ENCODE results near the gene DUSP18. TPM values are rescaled to one million over a fixed set of nuclear protein-coding genes. Genes with fewer than 3 reads are reported as not detected.

DUSP18 gene
- 5.4 and 7.1 TPM in 2 replicates for total RNA-seq

DNA sequence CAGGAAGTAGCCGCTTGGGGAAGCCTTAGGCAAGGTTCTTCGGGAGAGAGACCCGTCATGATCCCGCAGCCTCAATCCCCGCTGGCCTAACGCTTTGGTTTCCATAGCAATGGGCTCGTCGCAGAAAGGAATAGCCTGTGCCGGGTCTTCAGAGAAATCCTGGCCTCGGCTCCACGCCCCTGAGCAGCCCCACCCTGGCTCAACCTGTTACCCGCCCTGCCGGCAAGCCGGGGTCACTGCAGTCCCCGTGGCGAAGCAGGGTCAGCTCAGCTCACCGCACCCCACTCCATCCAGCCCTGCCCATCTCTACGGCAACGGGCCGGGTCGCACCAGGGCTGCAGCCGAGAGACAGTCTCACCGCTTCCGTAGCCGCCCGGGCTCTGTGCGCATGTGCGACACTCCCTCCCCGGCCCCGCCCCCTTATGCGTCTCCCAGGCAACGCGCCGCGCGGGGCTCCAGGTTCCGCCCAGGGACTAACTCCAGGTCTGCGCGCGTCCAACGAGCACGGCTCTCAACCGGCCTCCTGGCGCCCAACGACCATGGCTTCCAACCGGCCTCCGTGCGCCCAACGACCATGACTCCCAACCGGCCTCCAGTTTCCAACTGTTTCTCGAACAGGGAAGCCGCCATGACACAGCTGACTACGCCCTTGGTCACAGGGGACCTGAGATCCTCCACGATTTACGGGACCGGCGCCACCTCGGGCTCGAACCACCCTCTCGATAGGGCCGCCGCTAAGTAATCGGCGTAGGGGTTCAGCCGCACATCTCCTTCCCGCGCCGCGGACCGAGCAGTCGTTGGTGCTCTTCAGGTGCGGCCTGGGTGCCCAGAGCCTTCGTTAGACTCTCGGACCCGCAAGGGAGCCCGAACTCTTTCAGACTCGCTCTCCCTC is at the start of gene DUSP18:
DUSP18 (minus strand) TSS at position 382 of the 892 bp plus-strand sequence. CDS start 3,872 bp downstream, outside the sequence.

GRCh38 chr22:30694640-30695350 is 27.1 kb upstream of the DUSP18 start, which contains the start of gene OSBP2:
Gene OSBP2 (plus strand): TSS chr22:30694874. CDS start chr22:30694910, 36 bp downstream.

DNA sequence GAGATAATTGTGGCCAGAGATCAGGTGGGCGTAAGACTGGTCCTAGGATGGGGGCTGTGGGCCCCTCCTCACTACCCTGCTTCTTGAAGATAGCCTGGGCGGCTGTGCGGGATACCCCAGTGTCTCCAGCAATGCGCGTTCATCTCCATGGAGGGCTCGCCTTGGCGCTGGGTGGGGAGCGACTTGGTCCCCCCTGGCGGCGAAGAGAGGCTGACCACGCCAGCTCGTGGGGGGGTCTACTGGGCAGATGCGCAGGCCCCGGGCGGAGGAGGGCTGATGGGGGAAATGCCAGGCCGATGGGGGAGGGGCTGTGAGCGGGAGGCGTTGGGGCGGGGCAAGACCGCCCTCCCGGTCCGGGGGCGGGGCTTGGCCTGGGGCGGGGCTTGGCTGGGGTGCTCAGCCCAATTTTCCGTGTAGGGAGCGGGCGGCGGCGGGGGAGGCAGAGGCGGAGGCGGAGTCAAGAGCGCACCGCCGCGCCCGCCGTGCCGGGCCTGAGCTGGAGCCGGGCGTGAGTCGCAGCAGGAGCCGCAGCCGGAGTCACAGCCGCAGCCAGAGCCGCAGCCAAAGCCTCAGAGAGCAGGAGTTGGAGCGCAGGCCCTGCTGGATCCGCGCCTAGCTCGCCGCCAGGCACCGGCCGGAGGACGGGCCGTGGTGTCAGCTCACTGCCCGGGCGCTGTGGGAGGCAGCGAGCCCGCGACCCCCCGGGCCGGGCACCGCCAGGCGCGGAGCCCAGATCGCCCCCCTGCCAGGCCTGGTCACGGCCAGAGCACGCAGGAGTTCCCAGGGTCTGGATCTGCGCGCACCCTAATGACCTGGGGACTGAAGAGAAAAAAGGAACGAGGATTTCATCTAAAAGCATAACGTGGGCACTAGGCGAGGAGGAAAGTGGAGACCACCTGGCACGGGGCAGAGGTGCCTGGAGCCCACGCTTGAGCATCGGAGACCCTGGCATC is 32.1 kb downstream of the DUSP18 start, which contains the start of gene SLC35E4:
SLC35E4 (plus strand) TSS at position 509 of the 953 bp plus-strand sequence. CDS start 670 bp downstream, outside the sequence.

Other genes with a start within 250 kb of the DUSP18 start
- gene MTFP1, start 242.1 kb downstream of the DUSP18 start, total RNA-seq: 20.0 and 53.7 TPM in 2 replicates
- gene SEC14L3, start 195.9 kb downstream of the DUSP18 start, total RNA-seq: not detected in 2 replicates
- gene SEC14L4, start 162.2 kb downstream of the DUSP18 start, total RNA-seq: not detected in 2 replicates
- not detected in 2 replicates for gene SEC14L6, start 121.1 kb downstream of the DUSP18 start, total RNA-seq
- not detected in 2 replicates for gene GAL3ST1, start 93.2 kb downstream of the DUSP18 start, total RNA-seq
- 62.1 and 67.6 TPM in 2 replicates for gene PES1, start 76.0 kb downstream of the DUSP18 start, total RNA-seq
- 23.3 and 35.7 TPM in 2 replicates for gene TCN2, start 60.7 kb downstream of the DUSP18 start, total RNA-seq
- gene SLC35E4, start 32.1 kb downstream of the DUSP18 start, total RNA-seq: 13.1 and 14.9 TPM in 2 replicates
- 0.16 and 0.78 TPM in 2 replicates for gene OSBP2, start 27.0 kb upstream of the DUSP18 start, total RNA-seq